Measurements from ENCODE around the gene ZNF318.

- no peak for TF ChIP-seq POLR2A (IDR thresholded peaks at IDR 0.05)
- TF ChIP-seq CTCF (IDR thresholded peaks at IDR 0.05) = no peak
These were observed 937 bp downstream of the ZNF318 start for GRCh38 chr6:43368259-43369160.

Measured in adrenal gland (tissue), 5 donors.